ENCODE results near the gene HLF.

GRCh38 chr17:55279203-55279602 lies 14.4 kb downstream of the HLF start:
- no peak for TF ChIP-seq CTCF (IDR thresholded peaks at IDR 0.05)
- no peak for TF ChIP-seq POLR2AphosphoS5 (IDR thresholded peaks at IDR 0.05)
